WI38 (cell line): Measurements from ENCODE around the gene NACC2.

ENCODE experiments used
- H3K4me3 ChIP-seq: 2 replicates; pipeline ENCODE4 v1.5.1; 2011; ENCODE audit warnings: low read depth, mild to moderate bottlenecking, control low read depth, low read length
- CTCF ChIP-seq: IDR thresholded peaks from 2 replicates; pipeline ENCODE4 v1.5.1; 2012; ENCODE audit warnings: low read depth, mild to moderate bottlenecking, control low read depth, low read length

Gene NACC2

GRCh38 chr9:135963338-135963737 is 131.8 kb downstream of the NACC2 start:
- TF ChIP-seq CTCF, result no peak

GRCh38 chr9:135962696-135963307 is 132.3 kb downstream of the NACC2 start:
- no peak for TF ChIP-seq CTCF
- no peak overlapping the region for H3K4me3 ChIP-seq

More at GRCh38 chr9:135963338-135963737, 131.8 kb downstream of the NACC2 start:
- no peak overlapping the region for H3K4me3 ChIP-seq

GRCh38 chr9:135961811-135962695 is 133.0 kb downstream of the NACC2 start:
- TF ChIP-seq CTCF, result no peak
- H3K4me3 ChIP-seq, result no peak overlapping the region

- TF ChIP-seq CTCF, result peak; percentile 13; the same call in 1 of the 2 replicates
- peak within 1 kb of the TSS; percentile 85 for H3K4me3 ChIP-seq
Observed at GRCh38 chr9:135961277-135961715, 133.8 kb downstream of the NACC2 start, which contains the start of gene UBAC1. Gene UBAC1, minus strand, starts transcription at chr9:135961373. Its CDS starts 211 bp downstream, at chr9:135961162.

GRCh38 chr9:135960411-135961276 is 134.4 kb downstream of the NACC2 start:
- peak overlapping the region; percentile 85 for H3K4me3 ChIP-seq
- TF ChIP-seq CTCF, result no peak

GRCh38 chr9:135959814-135960213 is 135.3 kb downstream of the NACC2 start:
- no peak for TF ChIP-seq CTCF
- H3K4me3 ChIP-seq, result peak overlapping the region; percentile 85
